Effector CD8-positive, alpha-beta T cell (primary cell): ENCODE results near the gene PAGE3.

ENCODE experiments used
- DNase-seq: peaks from one replicate; lab custom pipeline; 2025; lab: John Stamatoyannopoulos, UW
- total RNA-seq, 4 experiments: gene quantifications; one replicate each; lab custom pipeline; 2026; lab: John Stamatoyannopoulos, UW

The PAGE3 gene
- total RNA-seq, result 0 reads per million in 4 experiments

- DNase-seq, result no peak
These were observed at the start of gene PAGE3 for GRCh38 chrX:55264816-55265215. PAGE3 (minus strand) TSS chrX:55264916; CDS start chrX:55263903, 1,013 bp downstream.

- DNase-seq, result no peak
These were observed 47.9 kb upstream of the PAGE3 start for GRCh38 chrX:55312655-55313054.

- no peak for DNase-seq
These were observed 26.2 kb upstream of the PAGE3 start for GRCh38 chrX:55290963-55291362.

GRCh38 chrX:55279832-55280231 lies 15.1 kb upstream of the PAGE3 start:
- no peak for DNase-seq

GRCh38 chrX:55260806-55261205 lies 3.9 kb downstream of the PAGE3 start:
- no peak for DNase-seq

GRCh38 chrX:55253528-55253927 lies 11.2 kb downstream of the PAGE3 start:
- no peak for DNase-seq

- no peak for DNase-seq
These were observed 23.9 kb downstream of the PAGE3 start for GRCh38 chrX:55240788-55241340.

- DNase-seq, result no peak
These were observed 44.5 kb downstream of the PAGE3 start, which contains the start of gene PAGE5 for GRCh38 chrX:55220119-55220794. PAGE5 (plus strand) TSS chrX:55220346; CDS start chrX:55221383, 1,037 bp downstream.

GRCh38 chrX:55213381-55213780 lies 51.3 kb downstream of the PAGE3 start:
- no peak for DNase-seq

- DNase-seq, result no peak
These were observed 53.6 kb downstream of the PAGE3 start for GRCh38 chrX:55210931-55211677.
